ENCODE data around the gene PRPF4.
A peak's percentile ranks its signal among the peaks of the same experiment; 100 is the strongest.
"Not testable (repeated sequence)": the region's sequence is repeated elsewhere in the genome, so short reads cannot be mapped to it uniquely, and the experiment has no call there.

The PRPF4 gene

GRCh38 chr9:113275157-113276131 is at the start of gene PRPF4, which contains the start of gene CDC26:
Gene PRPF4 (plus strand): TSS chr9:113275658. CDS start chr9:113275744, 86 bp downstream.
Gene CDC26 (minus strand): TSS chr9:113275572. CDS start chr9:113272507, 3,065 bp downstream.
- peak; percentile 98 for DNase-seq (ENCODE audit: low spot score)

GRCh38 chr9:113227436-113227835 is 48.0 kb upstream of the PRPF4 start:
- no peak for DNase-seq (ENCODE audit: low spot score)

- DNase-seq (ENCODE audit: low spot score), result no peak
Measured at GRCh38 chr9:113228130-113228665, 47.3 kb upstream of the PRPF4 start.

- DNase-seq (ENCODE audit: low spot score), result no peak
Measured at GRCh38 chr9:113231701-113232100, 43.8 kb upstream of the PRPF4 start.

GRCh38 chr9:113235701-113236255 is 39.7 kb upstream of the PRPF4 start:
- not testable (repeated sequence) for DNase-seq (ENCODE audit: low spot score)

- no peak for DNase-seq (ENCODE audit: low spot score)
Measured at GRCh38 chr9:113237026-113237425, 38.4 kb upstream of the PRPF4 start.

GRCh38 chr9:113238202-113238858 is 37.1 kb upstream of the PRPF4 start:
- DNase-seq (ENCODE audit: low spot score), result no peak

GRCh38 chr9:113238859-113239232 is 36.6 kb upstream of the PRPF4 start:
- DNase-seq (ENCODE audit: low spot score), result no peak

- no peak for DNase-seq (ENCODE audit: low spot score)
Measured at GRCh38 chr9:113241161-113241560, 34.3 kb upstream of the PRPF4 start.

GRCh38 chr9:113244556-113244955 is 30.9 kb upstream of the PRPF4 start:
- no peak for DNase-seq (ENCODE audit: low spot score)

- no peak for DNase-seq (ENCODE audit: low spot score)
Measured at GRCh38 chr9:113245894-113246293, 29.6 kb upstream of the PRPF4 start.

- no peak for DNase-seq (ENCODE audit: low spot score)
Measured at GRCh38 chr9:113246928-113247327, 28.5 kb upstream of the PRPF4 start.

GRCh38 chr9:113247640-113248039 is 27.8 kb upstream of the PRPF4 start:
- no peak for DNase-seq (ENCODE audit: low spot score)

- DNase-seq (ENCODE audit: low spot score), result not testable (repeated sequence)
Measured at GRCh38 chr9:113249661-113250060, 25.8 kb upstream of the PRPF4 start.

- no peak for DNase-seq (ENCODE audit: low spot score)
Measured at GRCh38 chr9:113250807-113251206, 24.7 kb upstream of the PRPF4 start.

- no peak for DNase-seq (ENCODE audit: low spot score)
Measured at GRCh38 chr9:113254991-113255390, 20.5 kb upstream of the PRPF4 start.

GRCh38 chr9:113255438-113255837 is 20.0 kb upstream of the PRPF4 start:
- no peak for DNase-seq (ENCODE audit: low spot score)

GRCh38 chr9:113257863-113258262 is 17.6 kb upstream of the PRPF4 start:
- DNase-seq (ENCODE audit: low spot score), result no peak

- DNase-seq (ENCODE audit: low spot score), result no peak
Measured at GRCh38 chr9:113258282-113258681, 17.2 kb upstream of the PRPF4 start.

- peak; percentile 40 for DNase-seq (ENCODE audit: low spot score)
Measured at GRCh38 chr9:113261917-113262671, 13.4 kb upstream of the PRPF4 start.

GRCh38 chr9:113266174-113266573 is 9.3 kb upstream of the PRPF4 start:
- DNase-seq (ENCODE audit: low spot score), result no peak
